Chondrocyte (in vitro differentiated cells): Measurements from ENCODE around the gene AQP3. TPM values are rescaled to one million over a fixed set of nuclear protein-coding genes. Genes with fewer than 3 reads are reported as not detected.
"Not testable (repeated sequence)": the region's sequence is repeated elsewhere in the genome, so short reads cannot be mapped to it uniquely, and the experiment has no call there.

ENCODE experiments used
- DNase-seq: peaks from one replicate; pipeline ENCODE4 v3.0.0; 2021; ENCODE audit warnings: mixed read lengths, low spot score
- H3K27ac Mint-ChIP-seq: one replicate; pipeline ENCODE4 v1.8.0; 2021; ENCODE audit warnings: mild to moderate bottlenecking, moderate library complexity, mixed read lengths; ENCODE audit not compliant: unreplicated experiment
- H3K27me3 Mint-ChIP-seq: 2 replicates; pipeline ENCODE4 v1.8.0; 2021; ENCODE audit warnings: low read depth, mixed read lengths
- H3K36me3 Mint-ChIP-seq: 2 replicates; pipeline ENCODE4 v1.8.0; 2021; ENCODE audit warnings: low read depth, mixed read lengths
- H3K4me1 Mint-ChIP-seq: 2 replicates; pipeline ENCODE4 v1.8.0; 2021; ENCODE audit warnings: low read depth, mild to moderate bottlenecking, mixed read lengths
- H3K4me3 Mint-ChIP-seq: one replicate; pipeline ENCODE4 v1.8.0; 2021; ENCODE audit warnings: mild to moderate bottlenecking, moderate library complexity, mixed read lengths; ENCODE audit not compliant: unreplicated experiment
- H3K9me3 Mint-ChIP-seq: 2 replicates; pipeline ENCODE4 v1.8.0; 2021; ENCODE audit warnings: low read depth, mixed read lengths
- total RNA-seq: library from RNA; stranded (reverse); gene quantifications from 3 replicates; pipeline ENCODE4 v1.2.1, GENCODE V29; 2021
- TF ChIP-seq, protein P1 (sequence below): fragments of 200-600 bp; sonication (generic); IDR thresholded peaks from 2 replicates; pipeline ENCODE4 v1.5.0; 2021; ENCODE audit warnings: antibody characterized with exemption, mild to moderate bottlenecking, moderate library complexity

AQP3 gene
- total RNA-seq, 1 donor from 2014 or later = 3.6 TPM

DNA sequence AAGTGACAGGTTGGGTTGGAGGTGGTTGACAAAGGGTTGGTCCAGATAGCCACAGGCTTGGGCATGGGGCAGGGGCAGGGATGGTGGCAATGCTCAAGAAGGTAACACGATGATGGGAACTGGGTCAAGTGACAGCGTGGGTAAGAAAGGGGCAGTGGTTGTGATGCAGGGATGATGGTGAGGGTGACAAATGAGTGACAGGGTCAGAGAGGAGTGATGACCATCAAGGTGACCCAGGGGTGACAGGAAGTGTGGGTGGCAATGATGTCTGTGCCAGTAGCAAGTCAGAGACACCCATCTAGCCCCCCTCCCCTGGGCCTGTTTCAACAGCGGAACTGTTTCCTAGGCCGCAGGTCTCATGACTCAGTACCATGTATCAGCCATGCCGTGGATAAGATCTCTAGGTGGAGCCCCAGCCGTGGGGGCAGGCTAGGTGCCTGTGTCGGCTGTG, 20.5 kb downstream of the AQP3 start:
- Mint-ChIP-seq H3K9me3 (no peaks in the 10 kb centered on the region), H3K27me3 (peaks cover 1% of the 10 kb centered on the region), H3K4me3 (no peak overlapping the region), H3K36me3 (no peaks in the 10 kb centered on the region), H3K4me1 (no peaks in the 10 kb centered on the region), H3K27ac (no peak overlapping the region)
- TF ChIP-seq, protein P1, sequence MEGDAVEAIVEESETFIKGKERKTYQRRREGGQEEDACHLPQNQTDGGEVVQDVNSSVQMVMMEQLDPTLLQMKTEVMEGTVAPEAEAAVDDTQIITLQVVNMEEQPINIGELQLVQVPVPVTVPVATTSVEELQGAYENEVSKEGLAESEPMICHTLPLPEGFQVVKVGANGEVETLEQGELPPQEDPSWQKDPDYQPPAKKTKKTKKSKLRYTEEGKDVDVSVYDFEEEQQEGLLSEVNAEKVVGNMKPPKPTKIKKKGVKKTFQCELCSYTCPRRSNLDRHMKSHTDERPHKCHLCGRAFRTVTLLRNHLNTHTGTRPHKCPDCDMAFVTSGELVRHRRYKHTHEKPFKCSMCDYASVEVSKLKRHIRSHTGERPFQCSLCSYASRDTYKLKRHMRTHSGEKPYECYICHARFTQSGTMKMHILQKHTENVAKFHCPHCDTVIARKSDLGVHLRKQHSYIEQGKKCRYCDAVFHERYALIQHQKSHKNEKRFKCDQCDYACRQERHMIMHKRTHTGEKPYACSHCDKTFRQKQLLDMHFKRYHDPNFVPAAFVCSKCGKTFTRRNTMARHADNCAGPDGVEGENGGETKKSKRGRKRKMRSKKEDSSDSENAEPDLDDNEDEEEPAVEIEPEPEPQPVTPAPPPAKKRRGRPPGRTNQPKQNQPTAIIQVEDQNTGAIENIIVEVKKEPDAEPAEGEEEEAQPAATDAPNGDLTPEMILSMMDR = no peak
- no peak for DNase-seq

DNA sequence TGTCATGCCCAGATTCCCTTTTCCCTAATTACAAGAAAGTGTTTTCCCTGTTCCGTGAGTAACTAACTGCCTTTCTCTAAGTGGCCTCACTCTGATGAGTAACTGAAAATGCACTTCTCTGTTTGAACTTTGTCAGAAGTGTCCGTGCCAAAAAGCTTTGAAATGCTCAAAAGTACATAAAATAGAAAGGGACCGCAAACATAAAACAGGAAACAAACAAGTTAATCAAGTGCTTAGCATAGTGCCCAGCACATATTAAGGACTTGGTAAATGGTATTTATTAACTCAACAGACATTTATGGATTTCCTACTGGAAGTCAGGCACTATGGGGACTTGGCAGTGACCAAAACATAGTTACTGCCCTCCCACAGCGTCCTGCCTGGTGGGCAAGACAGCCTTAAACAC, 22.3 kb downstream of the AQP3 start:
- H3K27ac Mint-ChIP-seq = no peak overlapping the region
- TF ChIP-seq, protein P1 = no peak
- no peaks in the 10 kb centered on the region for H3K36me3 Mint-ChIP-seq
- H3K9me3 Mint-ChIP-seq = no peaks in the 10 kb centered on the region
- H3K4me3 Mint-ChIP-seq = no peak overlapping the region
- no peaks in the 10 kb centered on the region for H3K4me1 Mint-ChIP-seq
- no peak for DNase-seq
- peaks cover 6% of the 10 kb centered on the region for H3K27me3 Mint-ChIP-seq

DNA sequence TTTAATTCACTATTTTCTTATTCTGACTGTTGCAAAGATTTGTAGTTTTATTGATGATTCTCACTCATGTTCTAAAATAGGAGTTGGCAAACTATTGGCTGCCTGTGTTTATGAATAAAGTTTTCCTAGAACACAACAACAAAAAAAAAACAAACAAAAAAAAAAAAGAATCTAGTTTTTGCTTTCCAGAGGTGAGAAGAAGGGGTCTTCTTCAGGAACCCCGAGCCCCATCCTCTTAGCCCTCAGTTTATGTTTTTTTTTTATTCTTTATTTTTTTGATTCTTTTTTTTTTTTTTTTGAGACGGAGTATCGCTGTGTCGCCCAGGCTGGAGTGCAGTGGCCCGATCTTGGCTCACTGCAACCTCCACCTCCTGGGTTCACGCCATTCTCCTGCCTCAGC, 22.9 kb downstream of the AQP3 start:
- H3K9me3 Mint-ChIP-seq, H3K27me3 Mint-ChIP-seq, H3K4me3 Mint-ChIP-seq, DNase-seq, H3K27ac Mint-ChIP-seq, H3K4me1 Mint-ChIP-seq, H3K36me3 Mint-ChIP-seq: not testable (repeated sequence)

DNA sequence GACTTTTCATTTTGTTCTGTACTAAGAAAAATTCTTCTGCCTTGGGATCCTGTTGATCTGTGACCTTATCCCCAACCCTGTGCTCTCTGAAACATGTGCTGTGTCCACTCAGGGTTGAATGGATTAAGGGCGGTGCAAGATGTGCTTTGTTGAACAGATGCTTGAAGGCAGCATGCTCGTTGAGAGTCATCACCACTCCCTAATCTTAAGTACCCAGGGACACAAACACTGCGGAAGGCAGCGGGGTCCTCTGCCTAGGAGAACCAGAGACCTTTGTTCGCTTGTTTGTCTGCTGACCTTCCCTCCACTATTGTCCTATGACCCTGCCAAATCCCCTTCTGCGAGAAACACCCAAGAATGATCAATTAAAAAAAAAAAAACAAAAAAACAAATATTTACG, 23.4 kb downstream of the AQP3 start:
- H3K27ac Mint-ChIP-seq, H3K4me3 Mint-ChIP-seq, H3K36me3 Mint-ChIP-seq, H3K9me3 Mint-ChIP-seq, H3K4me1 Mint-ChIP-seq, H3K27me3 Mint-ChIP-seq, DNase-seq: not testable (repeated sequence)

DNA sequence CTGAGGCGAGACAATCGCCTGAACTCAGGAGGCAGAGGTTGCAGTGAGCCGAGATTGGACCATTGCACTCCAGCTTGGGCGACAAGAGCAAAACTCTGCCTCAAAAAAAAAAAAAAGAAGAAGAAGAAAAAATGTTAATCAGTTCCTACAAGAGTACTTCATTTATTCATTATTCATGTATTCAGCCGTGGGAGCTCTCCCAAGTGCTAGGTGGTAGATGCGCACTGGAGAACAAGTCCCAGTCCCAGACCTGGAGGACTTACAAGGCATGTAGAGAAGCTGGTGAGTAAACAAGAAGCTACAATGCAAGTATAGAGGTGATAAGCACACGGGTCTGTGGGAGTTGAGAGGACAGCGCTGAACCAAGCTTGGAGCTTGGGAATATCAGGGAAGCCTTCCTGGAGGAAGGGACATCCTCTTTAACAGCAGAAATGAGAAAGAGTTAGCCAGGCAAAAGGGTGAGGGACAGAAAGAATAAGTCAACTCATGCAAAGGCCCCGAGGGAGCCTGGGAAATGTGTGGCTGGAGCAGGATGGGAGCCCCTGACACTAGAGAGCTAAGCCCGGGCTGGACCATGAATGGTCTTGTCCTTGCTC, 27.6 kb downstream of the AQP3 start:
- DNase-seq = no peak
- Mint-ChIP-seq H3K27ac (no peak overlapping the region), H3K4me3 (no peak overlapping the region), H3K36me3 (no peaks in the 10 kb centered on the region), H3K9me3 (no peaks in the 10 kb centered on the region), H3K4me1 (peaks cover 7% of the 10 kb centered on the region), H3K27me3 (peaks cover 13% of the 10 kb centered on the region)
- TF ChIP-seq, protein P1 = no peak

DNA sequence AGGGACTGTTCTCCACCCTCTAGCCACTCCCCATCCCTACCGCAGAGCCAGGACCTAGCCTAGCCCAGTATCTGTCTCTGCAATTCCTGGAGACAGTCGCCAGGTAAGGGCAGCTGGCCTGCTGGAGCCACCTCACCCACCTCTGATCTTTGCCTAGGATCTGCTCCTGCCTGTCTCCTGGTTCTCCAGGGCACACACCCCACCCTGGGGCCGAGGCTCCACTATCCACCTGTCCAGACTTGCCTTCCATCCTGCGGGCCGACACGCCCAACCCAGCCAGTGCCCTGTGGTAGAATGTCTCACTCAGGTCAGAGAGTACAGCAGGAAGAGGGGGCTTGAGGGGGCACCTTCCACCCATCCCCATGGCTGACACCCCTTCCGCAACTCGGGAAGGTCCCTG, 29.3 kb downstream of the AQP3 start:
- no peaks in the 10 kb centered on the region for H3K9me3 Mint-ChIP-seq
- no peak for DNase-seq
- peaks cover 7% of the 10 kb centered on the region for H3K4me1 Mint-ChIP-seq
- H3K4me3 Mint-ChIP-seq = no peak overlapping the region
- H3K36me3 Mint-ChIP-seq = no peaks in the 10 kb centered on the region
- peaks cover 11% of the 10 kb centered on the region for H3K27me3 Mint-ChIP-seq
- no peak overlapping the region for H3K27ac Mint-ChIP-seq
- TF ChIP-seq, protein P1 = no peak
